ENCODE results near the gene PSG7.
"Not testable (repeated sequence)": the region's sequence is repeated elsewhere in the genome, so short reads cannot be mapped to it uniquely, and the experiment has no call there.

The PSG7 gene

DNA sequence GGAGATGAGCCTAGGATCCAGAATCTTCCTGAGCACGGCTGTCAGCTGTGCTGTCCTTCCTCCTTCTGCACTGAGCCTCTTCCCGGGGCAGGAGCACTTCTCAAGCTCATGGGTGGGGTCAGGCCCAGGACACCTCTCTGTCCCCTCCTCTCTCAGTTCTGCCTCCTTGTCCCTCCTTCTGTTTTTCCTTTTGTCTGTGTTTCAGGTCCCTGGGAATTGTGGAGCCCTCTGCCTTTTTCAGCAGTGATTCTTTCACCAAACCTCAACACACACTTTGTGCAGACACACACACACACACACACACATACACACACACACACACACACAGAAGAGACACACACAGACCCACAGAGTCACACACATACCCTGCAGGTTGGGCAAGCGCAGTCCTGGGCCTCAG lies at the start of gene PSG7:
TSS of gene PSG7 (minus strand) at position 101 of the 400 bp plus-strand sequence. CDS start 131 bp downstream, outside the sequence.
- not testable (repeated sequence) for H3K4me3 ChIP-seq (ENCODE audit: low read depth, low read length)

DNA sequence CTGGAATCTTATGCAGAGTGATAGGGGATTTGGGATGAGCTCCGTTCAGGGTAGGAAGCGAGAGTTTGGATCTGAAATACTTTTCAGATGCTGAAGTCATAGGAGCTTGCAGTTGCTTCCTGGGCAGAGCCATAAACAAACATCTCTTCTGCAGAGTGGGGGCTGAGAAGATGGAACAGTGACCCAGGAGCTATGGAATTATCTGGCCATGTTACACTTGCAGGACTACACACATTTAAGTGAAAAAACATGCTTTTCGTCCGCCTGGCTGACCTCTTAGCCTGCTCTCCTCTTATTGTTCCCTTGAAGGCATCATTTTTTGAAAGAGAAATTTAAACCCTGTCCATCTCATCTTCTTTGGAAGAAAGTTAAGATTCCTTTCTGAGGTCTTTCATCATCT lies 48.6 kb upstream of the PSG7 start:
- H3K4me3 ChIP-seq (ENCODE audit: low read depth, low read length) = no peak overlapping the region

DNA sequence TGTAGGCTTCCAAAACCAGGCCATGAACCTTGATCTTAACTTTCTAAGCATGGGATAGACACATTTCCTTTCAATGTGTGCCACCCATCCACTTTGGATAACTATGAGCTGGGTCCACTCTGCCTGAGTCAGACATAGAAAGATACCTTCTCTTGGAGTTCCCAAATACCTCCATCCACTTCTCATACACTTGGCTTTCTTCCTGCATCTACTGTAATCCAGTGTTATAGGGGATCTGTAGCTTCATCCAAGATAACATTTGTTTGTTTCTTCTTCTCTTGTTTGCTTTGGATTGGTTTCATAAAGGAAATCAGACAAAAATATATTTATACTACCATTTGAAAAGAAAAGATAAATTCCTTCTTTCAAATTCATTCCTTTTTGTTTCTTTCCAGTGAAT lies 45.1 kb upstream of the PSG7 start:
- not testable (repeated sequence) for H3K4me3 ChIP-seq (ENCODE audit: low read depth, low read length)

DNA sequence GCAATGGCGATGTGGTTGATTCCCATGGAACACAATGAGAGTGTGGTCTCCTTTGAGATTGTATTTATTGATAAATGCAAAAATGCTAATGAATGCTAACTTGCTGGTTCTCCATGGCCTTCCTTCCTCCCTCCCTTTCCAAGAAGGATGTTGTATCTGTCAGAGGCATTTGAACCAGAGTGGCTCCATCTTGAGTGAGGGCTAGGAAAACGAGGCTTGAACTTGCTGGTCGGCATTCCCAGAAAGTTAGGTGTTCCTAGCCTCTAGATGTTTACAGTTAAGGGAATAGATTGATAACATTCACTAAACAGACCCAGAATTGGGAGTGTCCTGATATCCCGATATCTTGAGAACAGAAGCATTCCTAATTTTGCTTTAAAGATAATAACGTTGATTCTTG lies 34.4 kb upstream of the PSG7 start:
- not testable (repeated sequence) for H3K4me3 ChIP-seq (ENCODE audit: low read depth, low read length)

DNA sequence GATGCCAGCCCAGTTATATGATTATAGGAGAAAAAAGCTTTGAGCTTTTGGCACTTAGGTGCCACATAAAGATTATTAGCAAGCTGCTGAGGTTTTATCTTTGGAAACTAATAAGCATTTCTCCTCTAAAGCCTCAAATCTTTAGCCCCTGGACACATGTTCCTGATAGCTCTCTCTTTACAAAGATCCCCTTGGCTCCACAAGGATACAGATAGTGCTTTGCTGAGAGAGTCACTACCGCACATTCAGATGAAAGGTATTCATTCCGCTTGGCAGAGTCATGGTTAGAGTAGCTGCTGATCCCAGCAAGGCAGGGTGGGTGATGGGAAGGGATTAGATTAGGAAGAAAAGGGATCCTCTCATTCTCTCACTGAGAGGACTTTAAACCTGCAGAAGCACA lies 28.2 kb upstream of the PSG7 start:
- no peak overlapping the region for H3K4me3 ChIP-seq (ENCODE audit: low read depth, low read length)

DNA sequence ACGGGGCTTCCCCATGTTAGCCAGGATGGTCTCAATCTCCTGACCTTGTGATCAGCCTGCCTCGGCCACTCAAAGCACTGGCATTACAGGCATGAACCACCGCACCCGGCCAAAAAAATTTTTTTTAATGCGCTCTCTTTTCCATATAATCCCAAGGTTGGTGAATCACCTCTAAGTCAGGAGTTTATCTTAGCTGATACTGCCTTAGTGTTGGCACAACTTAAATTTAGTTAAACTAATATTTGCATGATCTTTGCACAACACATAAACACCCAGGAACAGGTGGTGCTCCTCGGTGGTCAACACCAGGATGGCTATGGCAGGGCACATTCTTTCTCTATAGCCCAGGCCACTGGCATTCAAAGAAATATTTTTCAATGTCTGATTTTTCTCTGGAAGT lies 24.1 kb upstream of the PSG7 start:
- H3K4me3 ChIP-seq (ENCODE audit: low read depth, low read length) = no peak overlapping the region

DNA sequence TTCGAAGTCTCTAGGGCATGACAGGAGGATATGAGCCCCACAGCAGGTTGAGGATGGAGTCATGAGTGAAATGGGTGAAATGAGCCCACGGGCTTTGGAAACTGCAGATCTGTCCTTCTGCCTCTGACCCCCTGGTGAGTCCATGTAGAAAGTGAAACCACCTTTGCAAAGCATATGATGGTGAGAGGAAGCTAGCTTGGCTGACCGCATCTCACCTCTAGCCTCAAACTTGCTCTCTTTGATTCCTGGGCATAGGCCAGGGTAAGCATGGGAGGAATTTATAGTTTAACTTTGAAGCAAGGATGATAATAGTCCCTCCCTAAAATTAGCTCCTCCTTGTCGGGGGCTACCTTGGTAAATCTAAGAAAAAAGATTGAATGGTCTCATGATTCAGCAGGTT lies 15.1 kb upstream of the PSG7 start:
- not testable (repeated sequence) for H3K4me3 ChIP-seq (ENCODE audit: low read depth, low read length)

DNA sequence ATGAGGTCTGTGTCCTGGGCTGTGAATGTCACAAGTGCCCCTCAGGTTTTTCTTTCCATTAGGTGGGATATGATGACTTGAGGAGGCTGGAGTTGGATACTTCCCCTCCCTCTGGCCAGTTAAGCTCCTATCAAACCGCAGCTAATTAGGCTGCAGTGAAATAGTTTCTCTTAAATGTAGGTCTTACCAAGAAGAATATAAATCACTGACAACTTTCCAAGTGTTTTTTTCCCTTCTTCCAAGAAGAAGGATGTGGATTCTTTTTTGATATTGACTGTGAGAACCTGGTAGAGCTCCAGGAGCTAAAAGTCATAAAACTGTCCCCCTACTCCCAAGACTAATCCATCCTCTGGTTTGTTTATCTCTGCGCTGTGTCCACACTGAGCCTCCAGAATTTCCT lies 14.5 kb upstream of the PSG7 start:
- not testable (repeated sequence) for H3K4me3 ChIP-seq (ENCODE audit: low read depth, low read length)

DNA sequence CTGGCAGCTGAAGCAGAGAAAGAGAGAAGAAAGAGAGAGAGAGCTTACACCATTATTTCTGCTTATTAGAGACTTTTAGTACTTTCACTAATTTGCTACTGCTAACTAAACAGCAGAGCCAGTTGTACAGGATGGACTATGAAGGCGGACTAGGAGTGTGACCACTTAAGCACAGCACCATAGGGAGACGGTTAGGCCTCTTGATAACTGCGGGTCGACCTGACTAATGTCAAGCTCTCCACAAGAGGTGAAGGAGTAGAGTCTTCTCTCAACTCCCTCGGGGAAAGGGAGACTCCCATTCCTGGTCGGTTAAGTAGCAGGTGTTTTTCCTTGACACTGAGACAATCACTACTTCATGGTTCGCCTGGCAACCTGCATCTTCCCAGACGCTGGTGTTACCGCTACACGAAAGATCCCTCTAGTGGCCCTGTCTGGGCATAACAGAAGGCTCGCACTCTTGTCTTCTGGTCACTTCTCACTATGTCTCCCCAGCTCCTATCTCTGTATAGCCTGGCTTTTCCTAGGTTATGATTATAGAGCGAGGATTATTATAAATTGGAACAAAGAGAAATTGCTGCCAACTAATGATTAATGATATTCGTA lies 5.3 kb upstream of the PSG7 start:
- H3K4me3 ChIP-seq (ENCODE audit: low read depth, low read length) = no peak overlapping the region

DNA sequence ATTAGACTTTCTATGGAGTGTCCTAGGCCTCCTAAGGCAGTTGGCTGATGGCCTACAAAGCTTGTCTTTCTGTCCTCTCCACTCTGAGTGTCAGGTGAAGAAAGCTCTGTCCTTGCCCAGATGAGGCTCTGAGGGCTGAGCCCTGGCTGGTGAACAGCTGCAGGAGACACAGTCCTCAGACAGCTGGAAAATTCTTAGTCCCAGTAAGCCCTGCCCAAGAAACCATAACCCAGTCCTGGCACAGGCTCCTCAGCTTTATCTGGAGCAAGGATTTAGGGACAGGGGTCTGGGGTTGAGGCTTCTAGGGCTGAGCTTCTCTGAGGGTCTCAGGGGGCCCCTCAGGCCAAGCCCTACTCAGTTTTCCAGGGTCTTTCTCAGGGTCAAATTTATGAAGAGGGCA lies 2.3 kb downstream of the PSG7 start:
- not testable (repeated sequence) for H3K4me3 ChIP-seq (ENCODE audit: low read depth, low read length)

DNA sequence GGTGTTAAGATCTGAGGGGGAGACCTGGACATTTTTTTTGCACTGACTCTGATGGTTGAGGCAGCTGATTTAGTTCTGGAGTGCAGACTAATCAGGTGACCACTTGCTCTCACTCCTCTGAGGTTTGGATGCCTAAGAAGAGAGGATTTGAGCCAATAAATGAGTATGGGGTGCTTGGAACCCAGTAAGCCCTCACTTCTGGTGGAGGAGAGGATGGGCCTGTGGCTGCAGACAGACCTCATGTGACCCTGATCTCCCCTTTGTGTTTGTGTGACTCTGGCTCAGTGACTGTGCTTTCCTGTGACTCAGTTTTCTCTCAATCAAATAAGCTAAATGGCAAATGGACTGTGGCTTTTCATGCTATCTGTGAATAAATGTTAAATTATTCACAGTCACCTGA lies 2.8 kb downstream of the PSG7 start:
- not testable (repeated sequence) for H3K4me3 ChIP-seq (ENCODE audit: low read depth, low read length)

DNA sequence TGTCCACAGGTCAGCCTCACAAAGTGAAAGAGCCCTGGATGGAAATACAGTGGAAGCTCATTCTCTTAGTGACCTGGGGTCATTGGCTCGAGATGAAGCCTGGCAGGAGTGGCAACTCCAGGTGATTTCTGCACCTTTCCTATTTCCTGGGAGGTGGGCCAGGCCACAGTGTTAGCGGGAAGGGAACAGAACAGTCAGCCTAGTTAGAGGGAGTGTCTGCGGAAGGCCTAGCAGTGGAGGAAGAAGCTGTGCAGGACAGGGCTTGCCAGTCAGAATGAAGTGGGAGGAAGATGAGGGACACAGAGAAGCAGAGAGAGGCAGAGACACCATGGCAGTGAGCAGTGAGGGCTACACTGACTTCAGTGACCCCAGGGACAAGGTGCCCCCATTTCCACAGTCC lies 3.6 kb downstream of the PSG7 start:
- not testable (repeated sequence) for H3K4me3 ChIP-seq (ENCODE audit: low read depth, low read length)

DNA sequence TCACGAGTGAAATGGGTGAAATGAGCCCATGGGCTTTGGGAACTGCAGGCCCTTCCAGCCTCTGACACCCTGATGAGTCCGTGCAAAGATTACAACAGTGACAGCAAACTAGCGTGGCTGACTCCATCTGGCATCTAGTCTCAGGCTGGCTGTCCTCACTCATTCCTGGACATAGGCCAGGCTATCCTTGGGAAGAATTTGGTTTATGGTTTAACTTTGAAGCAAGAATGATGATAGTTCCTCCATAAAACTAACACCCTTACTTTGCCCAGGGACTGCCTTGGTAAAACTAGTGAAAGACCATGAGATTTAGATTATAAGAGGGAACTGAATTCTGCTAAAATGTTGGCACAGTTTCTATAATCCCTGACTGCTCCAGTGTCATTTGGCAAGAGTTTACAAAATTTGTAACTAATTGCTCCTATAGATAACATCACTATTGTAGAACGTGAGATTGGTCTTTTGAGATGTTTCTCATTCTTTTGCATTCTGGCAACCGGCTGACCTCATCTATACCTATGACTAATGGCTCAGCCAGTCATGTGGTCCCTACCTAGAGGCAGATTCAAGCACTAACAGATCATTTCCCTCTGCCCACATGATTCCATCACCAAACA lies 4.4 kb downstream of the PSG7 start:
- H3K4me3 ChIP-seq (ENCODE audit: low read depth, low read length) = not testable (repeated sequence)

DNA sequence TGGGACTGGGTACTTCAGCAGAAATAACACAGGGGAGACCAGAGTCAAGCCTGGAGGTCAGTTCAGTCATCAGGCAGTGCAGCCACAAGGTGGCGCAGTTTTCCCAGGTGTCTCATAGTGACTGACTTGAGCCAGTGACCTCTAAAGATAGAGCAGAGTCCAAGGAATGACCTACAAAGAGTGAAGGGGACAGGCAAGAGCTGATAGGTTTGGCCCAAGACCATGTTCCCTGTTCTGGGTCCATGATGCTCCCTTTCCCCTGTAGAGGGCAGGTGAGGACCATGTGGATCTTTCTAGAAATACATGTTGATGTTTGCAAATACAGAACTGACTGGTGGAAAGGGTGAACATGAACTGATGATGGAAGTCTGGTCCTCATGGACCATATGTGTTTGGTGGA lies 6.8 kb downstream of the PSG7 start:
- H3K4me3 ChIP-seq (ENCODE audit: low read depth, low read length) = not testable (repeated sequence)

DNA sequence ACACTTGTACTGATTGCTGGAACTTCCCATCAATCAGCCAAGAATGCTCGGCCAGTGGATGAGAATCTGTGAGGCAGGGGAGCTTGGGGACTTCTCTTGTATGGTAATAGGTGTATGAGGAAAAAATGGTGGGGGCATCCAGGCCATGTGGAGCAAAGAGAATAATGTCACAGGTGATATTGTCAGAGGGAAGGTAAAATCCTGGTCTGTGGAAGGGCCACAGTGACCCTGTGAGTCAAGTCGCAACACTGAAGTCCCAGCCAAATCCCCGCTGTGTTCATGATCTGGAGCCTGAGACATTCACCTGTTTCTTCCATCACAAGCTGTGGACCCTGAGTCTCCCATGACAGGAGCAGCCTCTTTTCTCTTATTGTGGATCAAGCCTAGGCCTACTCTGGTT lies 8.1 kb downstream of the PSG7 start:
- no peak overlapping the region for H3K4me3 ChIP-seq (ENCODE audit: low read depth, low read length)

DNA sequence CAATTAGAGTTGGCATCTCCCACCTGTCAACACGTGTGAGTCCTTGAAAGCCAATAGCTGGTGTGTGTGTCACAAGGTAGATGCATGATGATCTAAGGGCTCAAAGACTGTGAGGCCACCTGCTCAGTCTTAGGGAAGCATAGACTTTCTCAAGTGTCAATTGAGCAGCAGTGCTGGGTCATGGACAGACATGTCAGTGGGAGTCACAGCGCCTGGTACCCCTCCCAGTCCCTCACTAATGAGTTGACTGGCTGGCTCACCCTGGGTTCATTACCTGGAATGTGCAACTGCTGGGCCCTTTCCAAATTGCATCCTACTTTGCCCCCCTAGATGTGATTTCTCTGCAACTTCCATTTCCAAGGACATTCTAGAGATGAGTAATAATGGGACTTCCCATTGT lies 10.2 kb downstream of the PSG7 start:
- H3K4me3 ChIP-seq (ENCODE audit: low read depth, low read length) = no peak overlapping the region

DNA sequence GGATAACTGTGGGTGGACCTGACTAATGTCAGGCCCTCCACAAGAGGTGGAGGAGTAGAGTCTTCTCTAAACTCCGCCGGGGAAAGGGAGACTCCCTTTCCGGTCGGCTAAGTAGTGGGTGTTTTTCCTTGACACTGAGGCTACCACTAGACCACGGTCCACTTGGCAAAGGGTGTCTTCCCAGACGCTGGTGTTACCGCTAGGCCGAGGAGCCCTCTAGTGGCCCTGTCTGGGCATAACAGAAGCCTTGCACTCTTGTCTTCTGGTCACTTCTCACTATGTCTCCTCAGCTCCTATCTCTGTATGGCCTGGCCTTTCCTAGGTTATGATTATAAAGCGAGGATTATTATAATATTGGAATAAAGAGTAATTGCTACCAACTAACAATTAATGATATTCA lies 13.9 kb downstream of the PSG7 start:
- H3K4me3 ChIP-seq (ENCODE audit: low read depth, low read length) = not testable (repeated sequence)

DNA sequence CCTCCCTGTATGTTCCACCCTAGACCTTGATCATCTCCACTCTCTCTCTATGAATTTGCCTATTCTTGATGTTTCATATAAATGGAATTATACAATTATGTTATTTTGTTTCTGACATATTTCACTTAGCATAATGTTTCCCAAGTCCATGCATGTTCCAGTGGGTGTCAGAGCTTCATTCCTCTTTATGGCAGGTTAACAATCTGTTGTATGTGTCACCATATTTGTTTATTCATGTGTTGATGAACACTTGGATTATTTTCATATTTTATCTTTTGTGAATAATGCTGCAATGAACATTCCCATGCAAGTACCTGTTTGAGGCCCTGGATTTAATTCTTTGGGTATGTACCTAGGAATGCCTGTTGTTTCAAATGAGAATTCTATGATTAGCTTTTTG lies 16.0 kb downstream of the PSG7 start:
- H3K4me3 ChIP-seq (ENCODE audit: low read depth, low read length) = not testable (repeated sequence)

DNA sequence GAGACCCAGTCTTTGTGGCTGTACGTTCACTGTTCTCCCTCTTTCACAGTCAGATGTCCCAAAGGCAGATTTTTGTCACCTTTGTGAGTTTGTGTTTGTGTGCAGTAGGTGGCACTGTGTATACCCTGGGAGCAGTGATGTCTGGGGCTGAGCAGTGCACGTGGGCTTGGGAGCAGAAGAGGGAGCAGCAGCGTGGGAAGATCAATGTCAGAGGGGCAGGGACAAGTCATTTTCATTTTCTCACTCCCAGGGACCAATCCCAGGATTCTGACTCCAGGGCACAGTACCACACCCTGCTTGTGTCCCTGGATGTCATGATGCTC lies 17.3 kb downstream of the PSG7 start:
- no peak overlapping the region for H3K4me3 ChIP-seq (ENCODE audit: low read depth, low read length)

DNA sequence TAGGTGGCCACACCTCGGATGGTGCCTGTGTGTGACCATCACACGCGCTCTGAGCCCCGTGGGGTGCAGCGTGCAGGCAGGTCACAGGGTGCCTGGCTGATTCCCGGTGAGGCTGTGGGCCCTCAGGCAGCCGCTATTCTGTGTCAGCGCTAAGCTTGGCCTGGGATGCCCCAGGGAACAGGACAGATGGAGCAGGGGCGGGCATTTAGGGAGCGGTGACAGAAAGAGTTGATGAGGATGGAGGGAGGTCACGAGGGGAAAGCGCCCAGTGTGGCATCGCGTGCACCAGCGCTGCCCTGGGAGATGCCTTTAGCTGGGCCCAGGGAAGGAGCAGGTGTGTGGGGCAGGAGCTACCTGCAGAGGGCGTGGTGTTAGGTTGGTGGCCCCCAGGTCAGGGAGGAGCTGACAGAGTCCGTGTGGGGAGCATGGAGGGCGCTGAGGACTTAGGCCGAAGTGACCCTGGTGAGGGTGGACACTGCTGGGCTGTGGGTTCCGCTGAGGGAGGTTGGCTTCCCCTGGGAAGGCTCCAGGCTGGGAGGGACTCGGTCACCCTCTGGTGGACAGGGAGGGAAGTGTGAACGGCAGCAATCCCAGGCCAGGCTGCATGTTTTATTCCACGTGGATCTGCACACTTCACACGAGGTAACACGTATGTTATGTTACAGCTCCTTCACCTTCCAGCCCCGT lies 17.8 kb downstream of the PSG7 start:
- H3K4me3 ChIP-seq (ENCODE audit: low read depth, low read length) = not testable (repeated sequence)

DNA sequence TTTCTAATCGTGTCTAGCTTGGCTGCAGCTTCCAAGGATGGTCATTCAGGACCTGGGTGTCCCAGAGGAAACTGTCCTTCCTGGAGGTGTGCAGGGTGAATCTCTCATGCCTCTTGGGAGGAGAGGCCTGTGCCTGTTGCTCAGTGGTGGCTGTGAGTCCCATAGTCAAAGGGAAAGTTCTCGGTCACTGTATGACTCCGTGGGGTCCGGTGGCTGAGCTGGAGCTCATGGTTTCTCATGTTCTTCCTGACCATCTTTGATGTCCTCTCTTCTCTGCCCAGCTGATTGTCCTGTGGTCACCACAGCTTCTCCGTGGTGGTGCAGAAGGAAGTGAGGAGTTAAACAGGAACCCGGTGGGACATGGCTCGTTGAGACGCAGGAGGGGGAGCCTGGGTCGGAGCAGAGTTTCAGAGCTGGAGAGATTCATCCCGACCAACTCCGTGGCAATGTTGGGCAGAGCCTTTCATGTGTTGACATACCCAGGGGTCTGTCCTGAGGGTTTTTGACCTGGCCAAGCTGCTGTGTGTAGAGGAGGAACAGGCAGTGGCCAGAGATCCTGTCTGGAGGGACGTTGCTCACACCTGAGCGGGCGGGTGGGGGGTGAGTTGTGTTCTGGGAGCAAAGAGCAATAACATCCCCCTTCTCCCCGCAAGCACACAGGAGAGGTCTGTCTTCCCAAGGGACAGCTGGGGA lies 18.5 kb downstream of the PSG7 start:
- H3K4me3 ChIP-seq (ENCODE audit: low read depth, low read length) = not testable (repeated sequence)

DNA sequence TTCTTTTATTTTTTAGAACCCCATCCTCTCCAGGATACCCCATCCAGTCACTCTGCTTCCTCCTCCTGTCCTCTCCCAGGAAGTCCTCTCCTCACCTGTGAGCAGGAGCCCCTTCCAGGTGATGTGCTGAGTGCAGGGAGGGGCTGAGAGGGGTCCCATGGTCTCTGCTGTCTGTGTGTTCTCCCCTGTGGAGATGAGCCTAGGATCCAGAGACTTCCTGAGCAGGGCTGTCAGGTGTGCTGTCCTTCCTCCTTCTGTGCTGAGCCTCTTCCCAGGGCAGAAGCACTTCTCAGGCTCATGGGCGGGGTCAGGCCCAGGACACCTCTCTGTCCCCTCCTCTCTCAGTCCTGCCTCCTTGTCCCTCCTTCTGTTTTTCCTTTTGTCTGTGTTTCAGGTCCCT lies 19.4 kb downstream of the PSG7 start, which contains the start of gene PSG6:
TSS of gene PSG6 (minus strand) at position 261 of the 400 bp plus-strand sequence. CDS start at position 159, 102 bp downstream.
- H3K4me3 ChIP-seq (ENCODE audit: low read depth, low read length) = not testable (repeated sequence)

Measured in iPS-11a (cell line).